ENCODE data around the gene CCBE1.

Gene CCBE1

DNA sequence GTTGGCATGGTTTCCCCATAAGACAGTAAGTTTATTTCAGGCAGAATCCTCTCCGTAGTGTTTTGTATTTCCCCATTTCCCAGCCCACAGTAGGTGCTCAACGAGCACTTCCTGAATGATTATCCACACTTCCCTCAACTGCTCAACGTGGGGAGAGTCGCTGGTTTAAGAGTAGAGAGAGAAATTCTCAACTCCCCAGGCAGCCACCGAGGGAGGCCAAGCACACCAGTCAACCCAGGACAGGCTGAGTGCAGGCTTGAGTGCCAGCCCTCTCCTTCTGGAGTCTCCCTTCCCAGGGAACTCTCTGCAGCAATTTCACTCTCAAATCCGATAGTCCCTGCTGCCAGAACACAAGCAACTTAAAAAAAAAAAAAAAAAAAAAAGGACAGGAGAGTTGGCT lies 246.2 kb downstream of the CCBE1 start:
- no peak for TF ChIP-seq ZNF274 (IDR thresholded peaks at IDR 0.05; ENCODE audit: low read depth, low read length)
- no peak overlapping the region for H3K4me3 ChIP-seq (ENCODE audit: low read length)

GRCh38 chr18:59448546-59448945 lies 248.7 kb downstream of the CCBE1 start:
- no peak overlapping the region for H3K4me3 ChIP-seq (ENCODE audit: low read length)
- TF ChIP-seq ZNF274 (IDR thresholded peaks at IDR 0.05; ENCODE audit: low read depth, low read length) = no peak

DNA sequence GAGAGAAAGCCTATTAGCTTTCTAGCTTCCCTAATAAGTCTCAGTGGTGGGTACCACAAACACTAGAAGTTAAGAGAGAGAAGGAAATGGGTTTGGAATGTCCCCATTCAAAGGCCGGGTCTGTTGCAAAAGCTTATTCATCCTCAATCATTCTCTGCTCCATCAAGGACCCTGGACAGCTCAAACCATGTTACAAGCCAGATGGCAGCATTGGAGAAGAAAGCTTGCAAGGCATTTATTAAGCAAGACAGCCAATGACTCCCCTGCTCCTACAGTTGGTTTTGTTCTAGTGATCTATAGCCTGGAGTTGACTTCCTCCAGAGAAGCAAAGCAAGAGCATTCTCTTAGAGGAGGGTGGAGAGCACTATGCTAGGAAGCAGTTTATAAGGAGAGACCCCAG lies 251.2 kb downstream of the CCBE1 start:
- H3K4me3 ChIP-seq (ENCODE audit: low read length) = no peak overlapping the region
- no peak for TF ChIP-seq ZNF274 (IDR thresholded peaks at IDR 0.05; ENCODE audit: low read depth, low read length)

DNA sequence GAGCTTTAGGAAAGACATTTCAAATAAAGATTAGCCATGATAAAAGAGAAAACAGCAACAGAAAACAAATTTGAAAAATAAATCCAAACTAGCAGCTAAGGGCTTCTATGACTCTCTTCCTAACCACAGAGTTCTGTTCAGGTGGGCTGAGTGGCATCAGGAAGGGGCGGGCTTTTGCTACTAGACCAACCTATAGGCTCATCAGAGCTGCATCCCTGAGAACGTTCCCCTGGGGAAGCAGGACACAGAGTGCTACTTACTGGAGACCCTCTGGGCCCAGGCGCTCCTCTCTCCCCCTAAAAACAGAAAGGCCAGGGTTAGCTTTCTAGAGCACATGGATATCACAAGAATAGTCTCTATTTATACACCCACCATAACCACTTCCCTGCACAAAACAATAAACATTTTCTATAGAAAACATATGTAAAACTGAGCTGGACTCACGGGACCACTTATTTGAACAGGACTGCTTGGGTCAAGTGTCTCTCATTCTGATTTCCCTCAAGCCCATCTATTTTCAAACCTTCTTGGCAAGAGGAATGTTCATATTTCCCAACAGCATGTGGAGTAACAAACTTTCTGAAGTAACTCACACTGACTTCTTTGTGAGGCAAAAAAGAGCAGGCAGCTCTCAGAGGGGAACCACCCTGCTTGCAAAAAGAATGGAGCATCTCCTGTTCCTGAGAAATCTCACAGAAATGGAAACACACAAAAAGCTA lies 259.2 kb downstream of the CCBE1 start:
- H3K4me3 ChIP-seq (ENCODE audit: low read length) = no peak overlapping the region
- TF ChIP-seq ZNF274 (IDR thresholded peaks at IDR 0.05; ENCODE audit: low read depth, low read length) = no peak

DNA sequence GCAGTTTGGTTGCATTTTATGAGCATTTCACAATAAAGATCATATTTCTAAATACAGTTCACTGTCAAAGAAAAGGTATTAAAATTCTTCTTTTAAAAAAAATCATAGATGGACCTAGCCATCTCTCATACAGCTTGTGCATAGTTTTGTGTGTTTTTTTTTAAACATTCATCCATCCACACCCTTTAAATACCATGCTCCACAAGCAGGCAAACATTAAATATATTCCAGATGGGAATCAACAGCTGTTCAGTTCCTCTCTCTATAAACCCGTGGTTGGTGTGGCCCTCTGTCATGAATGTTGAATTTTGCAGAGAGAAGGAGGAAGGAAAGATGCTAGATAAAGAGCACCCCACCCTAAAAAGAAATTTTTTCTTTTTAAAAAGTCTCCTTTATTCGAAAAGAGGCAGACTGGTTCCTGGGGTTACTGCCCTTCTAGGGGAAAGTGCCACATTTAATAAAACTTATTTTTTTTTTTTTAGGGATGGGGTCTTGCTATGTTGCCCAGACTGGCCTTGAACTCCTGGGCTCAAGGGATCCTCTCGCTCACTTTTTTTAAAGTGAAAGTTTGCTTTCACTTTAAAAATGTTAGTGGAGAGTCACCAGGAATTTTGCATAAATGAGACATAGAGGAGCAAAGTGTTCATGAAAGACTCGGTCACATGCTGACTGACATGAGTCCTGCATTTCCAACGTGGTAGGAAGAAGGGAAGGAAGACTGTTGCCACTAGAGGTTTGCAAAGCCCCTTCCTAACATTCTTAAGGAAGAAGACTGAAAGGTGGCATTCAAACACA lies 264.2 kb downstream of the CCBE1 start:
- H3K4me3 ChIP-seq (ENCODE audit: low read length) = no peak overlapping the region
- no peak for TF ChIP-seq ZNF274 (IDR thresholded peaks at IDR 0.05; ENCODE audit: low read depth, low read length)

- TF ChIP-seq ZNF274 (IDR thresholded peaks at IDR 0.05; ENCODE audit: low read depth, low read length) = no peak
- no peak overlapping the region for H3K4me3 ChIP-seq (ENCODE audit: low read length)
Measured at GRCh38 chr18:59431131-59431530, 266.1 kb downstream of the CCBE1 start.

DNA sequence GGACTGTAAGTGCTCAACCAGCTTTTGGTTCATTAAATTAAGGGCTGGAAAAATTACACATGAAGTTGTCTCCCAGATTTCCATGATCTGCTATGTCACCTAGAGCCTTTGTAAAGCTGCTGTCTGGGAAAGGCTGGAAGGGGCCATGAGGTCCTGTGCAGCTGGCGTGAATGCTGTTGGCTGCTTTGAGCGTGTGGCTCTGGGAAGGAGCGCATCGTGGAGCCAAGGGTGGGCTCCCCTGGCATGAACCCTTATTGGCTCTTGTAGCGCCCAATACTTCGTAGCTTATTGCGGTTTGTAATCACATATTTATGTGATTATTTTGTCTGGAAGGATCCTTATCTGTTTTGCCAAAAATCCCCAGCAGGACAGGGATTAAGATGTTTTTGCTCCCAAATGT lies 267.6 kb downstream of the CCBE1 start:
- no peak for TF ChIP-seq ZNF274 (IDR thresholded peaks at IDR 0.05; ENCODE audit: low read depth, low read length)
- H3K4me3 ChIP-seq (ENCODE audit: low read length) = no peak overlapping the region

GRCh38 chr18:59428018-59428417 lies 269.2 kb downstream of the CCBE1 start:
- no peak overlapping the region for H3K4me3 ChIP-seq (ENCODE audit: low read length)
- TF ChIP-seq ZNF274 (IDR thresholded peaks at IDR 0.05; ENCODE audit: low read depth, low read length) = no peak

DNA sequence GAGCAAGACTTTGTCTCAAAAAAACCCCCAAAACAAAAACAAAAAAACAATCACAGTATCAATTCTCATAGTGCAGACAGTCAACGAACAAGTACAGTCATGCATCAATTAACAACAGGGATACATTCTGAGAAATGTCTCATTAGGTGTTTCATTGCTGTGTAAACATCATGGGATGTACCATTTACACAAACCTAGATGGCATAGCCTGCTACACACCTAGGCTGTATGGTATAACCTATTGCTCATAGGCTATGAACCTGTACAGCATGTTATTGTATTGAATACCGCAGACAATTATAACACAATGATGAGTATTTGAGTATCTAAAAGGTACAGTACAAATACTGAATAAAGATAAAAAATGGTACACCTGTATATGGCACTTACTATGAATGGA lies 270.4 kb downstream of the CCBE1 start:
- no peak for TF ChIP-seq ZNF274 (IDR thresholded peaks at IDR 0.05; ENCODE audit: low read depth, low read length)
- H3K4me3 ChIP-seq (ENCODE audit: low read length) = no peak overlapping the region

DNA sequence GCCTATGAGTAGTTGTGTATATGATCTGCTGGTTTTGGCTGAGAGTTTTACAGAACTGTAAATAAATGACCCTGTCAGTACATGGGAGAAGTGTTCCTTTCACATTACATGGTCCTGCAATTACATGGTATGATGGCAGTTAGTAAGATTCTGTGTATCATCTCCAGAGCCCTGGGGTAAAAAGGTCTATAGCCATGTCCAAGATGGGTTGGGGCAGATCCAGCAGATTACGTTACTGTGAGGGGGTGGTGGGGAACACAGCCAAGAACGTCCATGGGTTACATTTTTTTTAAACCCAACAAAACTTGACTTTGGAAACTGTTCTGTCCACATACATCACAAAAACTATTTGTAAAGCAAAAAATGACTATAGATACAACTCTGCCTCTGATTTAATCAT lies 274.0 kb downstream of the CCBE1 start:
- no peak overlapping the region for H3K4me3 ChIP-seq (ENCODE audit: low read length)
- no peak for TF ChIP-seq ZNF274 (IDR thresholded peaks at IDR 0.05; ENCODE audit: low read depth, low read length)

DNA sequence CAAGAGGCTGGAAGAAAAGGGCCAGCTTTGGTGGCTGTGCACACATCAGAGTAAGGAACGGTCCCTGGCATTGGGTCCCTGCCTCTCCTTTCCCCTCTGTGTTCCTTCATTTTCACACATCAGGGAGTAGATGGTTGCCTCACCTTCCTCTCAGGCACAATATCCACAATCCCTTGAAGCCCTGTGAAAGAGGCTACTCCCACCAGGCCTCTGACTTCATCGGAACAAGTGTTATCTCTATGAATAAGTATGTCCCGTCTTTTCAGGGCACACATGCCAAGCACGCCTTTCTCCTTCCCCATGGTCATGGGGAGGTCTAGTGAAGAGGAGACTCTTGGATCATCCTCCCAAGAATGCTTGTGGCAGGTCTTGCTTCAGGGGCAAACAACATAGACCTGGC lies 277.0 kb downstream of the CCBE1 start:
- H3K4me3 ChIP-seq (ENCODE audit: low read length) = no peak overlapping the region
- no peak for TF ChIP-seq ZNF274 (IDR thresholded peaks at IDR 0.05; ENCODE audit: low read depth, low read length)

GRCh38 chr18:59419386-59419785 lies 277.8 kb downstream of the CCBE1 start:
- no peak for TF ChIP-seq ZNF274 (IDR thresholded peaks at IDR 0.05; ENCODE audit: low read depth, low read length)
- no peak overlapping the region for H3K4me3 ChIP-seq (ENCODE audit: low read length)

GRCh38 chr18:59416818-59417217 lies 280.4 kb downstream of the CCBE1 start:
- H3K4me3 ChIP-seq (ENCODE audit: low read length) = no peak overlapping the region
- no peak for TF ChIP-seq ZNF274 (IDR thresholded peaks at IDR 0.05; ENCODE audit: low read depth, low read length)

DNA sequence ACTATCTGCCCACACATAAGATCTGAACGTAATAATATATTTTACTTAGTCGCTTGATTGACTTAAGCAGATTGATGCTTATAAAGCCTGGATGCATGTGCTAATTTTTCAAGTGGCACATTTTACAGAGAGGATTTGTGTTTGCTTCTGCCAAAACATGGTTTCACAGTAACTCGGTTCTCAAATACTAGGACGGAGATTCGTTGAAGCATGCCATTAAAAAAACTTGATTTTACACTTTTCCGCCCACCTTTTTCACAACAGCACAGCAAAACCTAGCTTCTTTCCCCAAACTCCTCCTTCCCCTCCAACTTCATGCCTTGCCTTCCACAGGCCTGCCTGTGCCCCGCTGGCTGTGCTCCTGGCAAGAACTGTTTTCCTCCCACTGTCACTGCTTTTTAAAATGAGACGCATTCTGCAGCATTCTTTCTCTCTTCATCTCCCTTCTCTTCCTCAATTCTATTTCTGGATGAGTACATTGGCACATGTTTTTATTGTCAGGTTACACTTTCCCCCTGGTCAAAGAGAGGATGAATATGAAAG lies 283.0 kb downstream of the CCBE1 start:
- TF ChIP-seq ZNF274 (IDR thresholded peaks at IDR 0.05; ENCODE audit: low read depth, low read length) = no peak
- H3K4me3 ChIP-seq (ENCODE audit: low read length) = no peak overlapping the region

Data from GM08714 (cell line).